ENCODE measurements around the gene TNNT2.

DNA sequence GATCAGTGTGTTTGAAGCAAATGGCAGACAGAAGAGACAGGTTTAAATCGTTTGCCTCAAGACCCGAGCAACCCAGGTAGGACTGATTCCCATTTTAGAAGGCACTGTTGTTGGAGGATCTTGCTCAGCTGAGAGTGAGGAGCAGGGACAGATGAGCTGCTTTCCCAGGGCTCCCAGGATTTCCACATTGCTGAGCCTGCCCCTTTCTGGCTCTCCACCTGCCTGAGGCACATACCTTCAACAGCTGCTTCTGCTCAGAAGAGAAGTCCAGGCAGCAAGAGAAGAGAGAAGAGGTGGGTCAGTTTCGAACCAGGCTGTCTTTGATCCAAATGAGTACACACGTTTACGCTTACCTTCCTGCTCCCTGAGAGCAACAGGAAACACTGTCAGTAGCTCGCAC is 5.7 kb downstream of the TNNT2 start:
- TF ChIP-seq RARB (CRISPR knock-in tag; IDR thresholded peaks at IDR 0.05) (no peak), PATZ1 (CRISPR knock-in tag; IDR thresholded peaks at IDR 0.05; ENCODE audit: borderline replicate concordance) (no peak), ZC3H10 (CRISPR knock-in tag; IDR thresholded peaks at IDR 0.05) (no peak), ZNF565 (CRISPR knock-in tag; conservative IDR thresholded peaks at IDR 0.05; ENCODE audit: low read depth) (no peak), CSRNP3 (CRISPR knock-in tag; IDR thresholded peaks at IDR 0.05) (no peak), ZFP30 (CRISPR knock-in tag; IDR thresholded peaks at IDR 0.05) (no peak), ZNF8 (CRISPR knock-in tag; IDR thresholded peaks at IDR 0.05) (no peak), ZNF70 (CRISPR knock-in tag; IDR thresholded peaks at IDR 0.05) (no peak), ESRRG (CRISPR knock-in tag; IDR thresholded peaks at IDR 0.05) (no peak), OSR1 (CRISPR knock-in tag; IDR thresholded peaks at IDR 0.05) (no peak)
